ENCODE results near the gene RPUSD3.

DNA sequence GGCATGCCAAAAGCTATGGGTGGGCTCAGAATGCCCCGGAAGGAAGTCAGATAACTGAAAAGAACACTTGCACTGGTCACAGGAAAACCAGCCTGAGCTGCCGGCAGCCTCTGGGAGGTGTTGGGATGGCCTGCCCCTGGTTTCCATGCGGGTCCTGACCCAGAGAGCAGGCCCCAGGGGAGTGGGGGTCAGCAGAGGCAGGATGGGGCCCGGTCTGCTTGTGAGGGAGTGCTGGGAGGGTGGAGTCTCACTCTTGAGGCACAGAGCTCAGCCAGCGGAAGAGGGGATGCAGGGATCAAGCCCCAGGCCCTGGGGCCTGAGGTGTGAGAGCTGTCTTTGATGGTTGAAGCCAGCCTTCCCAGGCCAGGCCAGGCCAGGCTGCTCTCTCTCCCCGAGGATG lies 2.4 kb upstream of the RPUSD3 start:
- TF ChIP-seq, protein P1, sequence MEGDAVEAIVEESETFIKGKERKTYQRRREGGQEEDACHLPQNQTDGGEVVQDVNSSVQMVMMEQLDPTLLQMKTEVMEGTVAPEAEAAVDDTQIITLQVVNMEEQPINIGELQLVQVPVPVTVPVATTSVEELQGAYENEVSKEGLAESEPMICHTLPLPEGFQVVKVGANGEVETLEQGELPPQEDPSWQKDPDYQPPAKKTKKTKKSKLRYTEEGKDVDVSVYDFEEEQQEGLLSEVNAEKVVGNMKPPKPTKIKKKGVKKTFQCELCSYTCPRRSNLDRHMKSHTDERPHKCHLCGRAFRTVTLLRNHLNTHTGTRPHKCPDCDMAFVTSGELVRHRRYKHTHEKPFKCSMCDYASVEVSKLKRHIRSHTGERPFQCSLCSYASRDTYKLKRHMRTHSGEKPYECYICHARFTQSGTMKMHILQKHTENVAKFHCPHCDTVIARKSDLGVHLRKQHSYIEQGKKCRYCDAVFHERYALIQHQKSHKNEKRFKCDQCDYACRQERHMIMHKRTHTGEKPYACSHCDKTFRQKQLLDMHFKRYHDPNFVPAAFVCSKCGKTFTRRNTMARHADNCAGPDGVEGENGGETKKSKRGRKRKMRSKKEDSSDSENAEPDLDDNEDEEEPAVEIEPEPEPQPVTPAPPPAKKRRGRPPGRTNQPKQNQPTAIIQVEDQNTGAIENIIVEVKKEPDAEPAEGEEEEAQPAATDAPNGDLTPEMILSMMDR (IDR thresholded peaks at IDR 0.05 in 8 of 11, conservative IDR thresholded peaks at IDR 0.05 in 3 of 11), result no peak
- TF ChIP-seq POLR2A (IDR thresholded peaks at IDR 0.05), result no peak

All from spleen (tissue), 7 donors.